GM10248 (cell line): Measurements from ENCODE around the gene PARP3.

Experiments
- CTCF ChIA-PET: fragments of 300-600 bp; sonication (Branson Sonifier 250); formaldehyde crosslinking; extraction: SDS; loops from one replicate; lab custom pipeline; 2021; ENCODE audit warnings: antibody characterized with exemption; lab: Yijun Ruan, JAX
- POLR2A ChIA-PET: fragments of 350-650 bp; sonication (Branson Sonifier 250); formaldehyde crosslinking; extraction: SDS; loops from one replicate; lab custom pipeline; 2020; ENCODE audit warnings: antibody characterized with exemption; lab: Yijun Ruan, JAX
- DNase-seq: peaks from one replicate; pipeline ENCODE4 v3.0.0; 2012; ENCODE audit errors: extremely low spot score
- TF ChIP-seq, protein P1 (sequence below): IDR thresholded peaks from 2 replicates; pipeline ENCODE4 v1.5.1; 2012; ENCODE audit warnings: mild to moderate bottlenecking, low read depth; ENCODE audit errors: extremely low read depth, missing control alignments, control extremely low read depth

The PARP3 gene

DNA sequence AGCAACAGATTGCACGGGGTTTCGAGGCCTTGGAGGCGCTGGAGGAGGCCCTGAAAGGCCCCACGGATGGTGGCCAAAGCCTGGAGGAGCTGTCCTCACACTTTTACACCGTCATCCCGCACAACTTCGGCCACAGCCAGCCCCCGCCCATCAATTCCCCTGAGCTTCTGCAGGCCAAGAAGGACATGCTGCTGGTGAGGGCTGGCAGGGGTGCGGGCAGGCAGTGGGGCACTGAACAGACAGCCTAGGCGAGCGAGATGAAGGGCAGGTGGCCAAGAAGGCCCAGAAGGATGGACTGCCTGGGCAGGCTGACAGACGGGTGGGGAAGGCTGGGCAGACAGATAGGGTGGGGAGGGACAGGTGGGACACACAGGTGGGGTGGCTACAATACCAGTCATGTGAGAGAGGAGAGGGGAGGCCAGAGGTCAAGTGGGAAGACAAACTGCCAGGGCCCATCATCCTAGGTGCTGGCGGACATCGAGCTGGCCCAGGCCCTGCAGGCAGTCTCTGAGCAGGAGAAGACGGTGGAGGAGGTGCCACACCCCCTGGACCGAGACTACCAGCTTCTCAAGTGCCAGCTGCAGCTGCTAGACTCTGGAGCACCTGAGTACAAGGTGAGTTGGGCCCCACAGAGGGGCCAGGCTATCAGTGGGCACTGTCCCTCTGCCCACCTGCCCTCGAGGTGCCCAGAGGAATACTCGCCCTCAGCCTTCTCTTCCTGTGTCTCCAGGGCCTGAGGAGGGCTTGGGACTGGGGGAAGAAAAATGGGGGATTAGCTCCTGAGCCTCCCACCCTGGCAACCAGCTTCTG is 3.1 kb downstream of the PARP3 start:
- ChIA-PET POLR2A (no interaction called here), CTCF (interaction anchor here (1.0 to 1.5 kb wide), 4 partner anchors 17 to 108 kb away, joined by 3 to 8 read pairs (median 4); partner anchors contain the start of genes ABHD14A and ABHD14B)
- TF ChIP-seq, protein P1, sequence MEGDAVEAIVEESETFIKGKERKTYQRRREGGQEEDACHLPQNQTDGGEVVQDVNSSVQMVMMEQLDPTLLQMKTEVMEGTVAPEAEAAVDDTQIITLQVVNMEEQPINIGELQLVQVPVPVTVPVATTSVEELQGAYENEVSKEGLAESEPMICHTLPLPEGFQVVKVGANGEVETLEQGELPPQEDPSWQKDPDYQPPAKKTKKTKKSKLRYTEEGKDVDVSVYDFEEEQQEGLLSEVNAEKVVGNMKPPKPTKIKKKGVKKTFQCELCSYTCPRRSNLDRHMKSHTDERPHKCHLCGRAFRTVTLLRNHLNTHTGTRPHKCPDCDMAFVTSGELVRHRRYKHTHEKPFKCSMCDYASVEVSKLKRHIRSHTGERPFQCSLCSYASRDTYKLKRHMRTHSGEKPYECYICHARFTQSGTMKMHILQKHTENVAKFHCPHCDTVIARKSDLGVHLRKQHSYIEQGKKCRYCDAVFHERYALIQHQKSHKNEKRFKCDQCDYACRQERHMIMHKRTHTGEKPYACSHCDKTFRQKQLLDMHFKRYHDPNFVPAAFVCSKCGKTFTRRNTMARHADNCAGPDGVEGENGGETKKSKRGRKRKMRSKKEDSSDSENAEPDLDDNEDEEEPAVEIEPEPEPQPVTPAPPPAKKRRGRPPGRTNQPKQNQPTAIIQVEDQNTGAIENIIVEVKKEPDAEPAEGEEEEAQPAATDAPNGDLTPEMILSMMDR = no peak
- DNase-seq = no peak

DNA sequence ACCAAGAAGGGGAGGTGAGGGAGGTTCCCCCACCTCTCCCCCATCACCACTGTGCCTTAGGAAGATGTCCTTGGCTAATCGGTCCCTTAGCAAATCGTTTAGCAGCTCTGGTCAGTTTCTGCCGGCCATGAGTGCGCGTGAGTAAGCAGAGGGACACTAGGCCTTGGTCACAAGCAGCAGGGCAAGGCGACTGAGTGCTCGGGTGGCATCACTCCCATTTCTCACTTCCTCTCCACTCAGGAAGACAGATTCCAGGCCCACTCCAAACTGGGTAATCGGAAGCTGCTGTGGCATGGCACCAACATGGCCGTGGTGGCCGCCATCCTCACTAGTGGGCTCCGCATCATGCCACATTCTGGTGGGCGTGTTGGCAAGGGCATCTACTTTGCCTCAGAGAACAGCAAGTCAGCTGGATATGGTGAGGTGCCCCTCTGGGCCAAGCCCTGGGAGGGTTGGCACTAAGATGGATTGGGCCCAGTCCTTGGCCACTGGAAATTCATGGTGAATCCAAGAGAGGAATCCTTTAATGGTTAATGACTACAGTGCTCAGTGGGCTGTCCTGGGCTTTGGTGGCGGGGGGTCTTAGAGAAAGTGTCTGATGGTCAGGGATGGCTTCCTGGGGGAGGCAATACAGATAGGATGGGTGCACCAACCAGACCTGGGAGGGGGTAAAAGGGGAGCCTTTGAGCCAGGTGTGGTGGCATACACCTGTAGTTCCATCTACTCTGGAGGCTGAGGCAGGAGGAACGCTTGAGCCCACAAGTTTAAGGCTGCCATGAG is 4.0 kb downstream of the PARP3 start:
- TF ChIP-seq, protein P1 = no peak
- POLR2A ChIA-PET = no interaction called here
- DNase-seq = no peak
- CTCF ChIA-PET = interaction anchor here (1.4 to 1.5 kb wide), 2 partner anchors 16 to 107 kb away, joined by 3 to 4 read pairs; no protein-coding TSS in a partner anchor

GRCh38 chr3:51946796-51947195 is 4.6 kb downstream of the PARP3 start:
- CTCF ChIA-PET = interaction anchor here (1.4 to 2.7 kb wide), 3 partner anchors 15 to 106 kb away, joined by 3 to 10 read pairs (median 4); partner anchors contain the start of genes ABHD14A and ABHD14B
- POLR2A ChIA-PET = no interaction called here
- no peak for DNase-seq
- TF ChIP-seq, protein P1 = no peak

DNA sequence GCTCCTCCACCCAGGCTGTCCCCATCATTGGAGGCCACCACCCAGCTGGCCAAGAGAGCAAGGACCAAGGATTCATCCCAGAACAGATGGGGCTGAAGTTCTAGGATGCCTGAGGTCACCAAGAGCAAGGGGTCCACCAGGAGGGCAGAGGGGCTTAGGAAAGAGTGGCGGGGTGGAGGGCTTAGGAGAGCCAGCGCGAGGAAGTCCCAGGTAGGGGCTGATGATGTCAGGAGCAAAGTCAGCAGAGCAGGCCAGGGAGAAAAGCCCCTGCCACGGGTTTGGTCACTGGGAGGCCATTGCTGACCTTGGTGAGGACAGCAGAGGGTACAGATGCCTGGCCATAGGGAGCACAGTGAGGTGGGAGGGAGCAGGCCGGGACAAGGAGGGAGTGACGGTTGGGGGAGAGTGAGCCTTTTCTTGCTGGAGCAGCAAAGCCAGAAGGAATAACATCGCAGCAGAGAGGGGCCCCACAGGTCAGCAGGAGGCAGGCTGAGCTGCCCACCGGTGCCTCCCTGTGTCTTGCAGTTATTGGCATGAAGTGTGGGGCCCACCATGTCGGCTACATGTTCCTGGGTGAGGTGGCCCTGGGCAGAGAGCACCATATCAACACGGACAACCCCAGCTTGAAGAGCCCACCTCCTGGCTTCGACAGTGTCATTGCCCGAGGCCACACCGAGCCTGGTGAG is 5.2 kb downstream of the PARP3 start:
- CTCF ChIA-PET = interaction anchor here (1.0 to 2.7 kb wide), 3 partner anchors 15 to 27 kb away, joined by 3 to 10 read pairs (median 3); partner anchors contain the start of genes ABHD14A and ABHD14B
- TF ChIP-seq, protein P1 = no peak
- POLR2A ChIA-PET = no interaction called here
- no peak for DNase-seq

- POLR2A ChIA-PET = no interaction called here
These were observed 5.9 kb downstream of the PARP3 start for GRCh38 chr3:51948016-51948580.

More at GRCh38 chr3:51948016-51948580, 5.9 kb downstream of the PARP3 start:
- CTCF ChIA-PET = interaction anchor here (1.0 to 2.7 kb wide), 2 partner anchors 17 to 26 kb away, joined by 3 to 10 read pairs; partner anchors contain the start of genes ABHD14A and ABHD14B
- TF ChIP-seq, protein P1 = no peak
- no peak for DNase-seq
